C4-2B (cell line): Measurements from ENCODE around the gene KRTAP5-9.

Experiments
- H3K27ac ChIP-seq: fragments of 450-650 bp; 2 replicates; pipeline ENCODE4 v1.5.1; 2017
- CTCF ChIP-seq: fragments of 450-650 bp; conservative IDR thresholded peaks from 2 replicates; pipeline ENCODE4 v1.5.1; 2017; ENCODE audit warnings: mild to moderate bottlenecking
- ZFX ChIP-seq: fragments of 450-650 bp; IDR thresholded peaks from 2 replicates; pipeline ENCODE4 v1.6.1; 2017

KRTAP5-9 gene

GRCh38 chr11:71545405-71545966 lies 2.7 kb upstream of the KRTAP5-9 start:
- no peak overlapping the region for H3K27ac ChIP-seq
- no peak for TF ChIP-seq CTCF
- TF ChIP-seq ZFX = no peak

DNA sequence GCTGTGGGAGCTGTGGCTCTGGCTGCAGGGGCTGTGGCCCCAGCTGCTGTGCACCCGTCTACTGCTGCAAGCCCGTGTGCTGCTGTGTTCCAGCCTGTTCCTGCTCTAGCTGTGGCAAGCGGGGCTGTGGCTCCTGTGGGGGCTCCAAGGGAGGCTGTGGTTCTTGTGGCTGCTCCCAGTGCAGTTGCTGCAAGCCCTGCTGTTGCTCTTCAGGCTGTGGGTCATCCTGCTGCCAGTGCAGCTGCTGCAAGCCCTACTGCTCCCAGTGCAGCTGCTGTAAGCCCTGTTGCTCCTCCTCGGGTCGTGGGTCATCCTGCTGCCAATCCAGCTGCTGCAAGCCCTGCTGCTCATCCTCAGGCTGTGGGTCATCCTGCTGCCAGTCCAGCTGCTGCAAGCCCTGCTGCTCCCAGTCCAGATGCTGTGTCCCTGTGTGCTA lies 514 bp downstream of the KRTAP5-9 start:
- TF ChIP-seq CTCF (no peak), ZFX (no peak)

GRCh38 chr11:71551711-71552110 lies 3.5 kb downstream of the KRTAP5-9 start:
- H3K27ac ChIP-seq = no peak overlapping the region
- TF ChIP-seq ZFX (no peak), CTCF (no peak)

More for the DNA sequence above, 514 bp downstream of the KRTAP5-9 start:
- no peak overlapping the region for H3K27ac ChIP-seq

- TF ChIP-seq CTCF (no peak), ZFX (no peak)
- no peak overlapping the region for H3K27ac ChIP-seq
These were observed 6.8 kb downstream of the KRTAP5-9 start for GRCh38 chr11:71554996-71555395.

DNA sequence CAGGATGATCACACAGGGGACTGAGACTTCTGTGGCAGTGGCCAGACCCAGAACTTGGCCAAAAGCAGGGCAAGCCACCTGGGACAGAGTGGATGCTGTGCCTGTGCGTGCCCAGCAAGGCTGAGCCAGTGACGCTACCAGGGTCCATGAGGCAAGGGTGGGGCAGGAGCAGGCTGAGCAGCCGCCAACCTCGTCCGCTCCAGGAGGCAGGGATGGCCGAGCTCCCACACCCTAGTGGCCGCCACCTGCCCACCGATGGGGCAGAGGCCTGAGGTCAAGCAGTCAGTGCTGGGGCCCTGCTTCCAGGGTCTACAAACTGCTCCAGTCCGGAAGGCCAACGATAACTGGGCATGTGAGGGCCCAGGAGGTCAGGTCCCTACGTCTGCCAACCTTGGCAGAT lies 7.3 kb downstream of the KRTAP5-9 start:
- TF ChIP-seq CTCF (no peak), ZFX (no peak)
- H3K27ac ChIP-seq = no peak overlapping the region

GRCh38 chr11:71556018-71556417 lies 7.8 kb downstream of the KRTAP5-9 start:
- H3K27ac ChIP-seq = no peak overlapping the region
- TF ChIP-seq CTCF = no peak
- TF ChIP-seq ZFX = no peak

DNA sequence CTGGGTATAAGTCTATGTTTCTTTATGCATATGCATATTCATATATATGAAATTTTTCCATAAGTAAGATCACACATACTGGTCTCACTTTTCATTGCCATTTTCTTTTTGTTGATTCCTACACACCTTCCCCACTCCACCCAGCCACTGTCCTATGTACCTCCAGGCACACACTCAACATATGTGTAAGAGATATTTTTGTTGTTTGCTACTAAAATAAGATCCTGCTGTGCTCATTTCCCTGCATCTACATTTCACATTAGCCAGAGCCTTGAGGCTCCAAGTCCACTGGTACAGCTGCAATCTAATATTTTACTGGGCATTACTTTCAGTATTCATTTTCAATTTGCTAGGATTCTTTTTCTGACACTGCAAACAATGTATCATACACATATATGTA lies 9.0 kb downstream of the KRTAP5-9 start:
- no peak overlapping the region for H3K27ac ChIP-seq
- TF ChIP-seq CTCF = no peak
- no peak for TF ChIP-seq ZFX
